DND-41 (cell line): ENCODE data around the gene SPATA12.

Source experiments
- ATAC-seq: fragments of 200-7000 bp; cut with Tn5 transposase; 3 replicates; pipeline ENCODE4 v1.9.1; 2021; ENCODE audit warnings: low read depth; ENCODE audit not compliant: insufficient read depth
- DNase-seq: peaks from one replicate; pipeline ENCODE4 v3.0.0-alpha.2; 2020
- H2AFZ ChIP-seq: 2 replicates; pipeline ENCODE4 v1.6.0; 2012; ENCODE audit warnings: low read depth, low read length
- H3K27ac ChIP-seq: 2 replicates; pipeline ENCODE4 v1.5.1; 2012; ENCODE audit warnings: low read length, inconsistent platforms
- H3K27me3 ChIP-seq: fragments of 200-600 bp; sonication (generic); 2 replicates; pipeline ENCODE4 v1.6.0; 2012; ENCODE audit warnings: low read length, mild to moderate bottlenecking, inconsistent platforms; ENCODE audit not compliant: insufficient read depth, poor library complexity
- H3K36me3 ChIP-seq: 2 replicates; pipeline ENCODE4 v1.5.1; 2012; ENCODE audit warnings: low read length, inconsistent platforms; ENCODE audit not compliant: insufficient read depth
- H3K4me1 ChIP-seq: 2 replicates; pipeline ENCODE4 v1.5.1; 2012; ENCODE audit warnings: mild to moderate bottlenecking, low read length; ENCODE audit not compliant: insufficient read depth
- H3K4me2 ChIP-seq: 2 replicates; pipeline ENCODE4 v1.6.0; 2012; ENCODE audit warnings: mild to moderate bottlenecking, moderate library complexity, low read length, inconsistent platforms; ENCODE audit not compliant: insufficient read depth
- H3K4me3 ChIP-seq, 2 experiments: fragments of 200-600 bp in 1 of 2; shearing (Covaris generic) in 1 of 2; 2 replicates each; pipeline ENCODE4 v1.5.1; 2012 to 2016; ENCODE audit warnings: inconsistent platforms in 2 of 2, low read length in 2 of 2, mild to moderate bottlenecking in 2 of 2, low read depth in 1 of 2, moderate library complexity in 1 of 2
- H3K79me2 ChIP-seq: 2 replicates; pipeline ENCODE4 v1.6.0; 2012; ENCODE audit warnings: low read length, inconsistent platforms; ENCODE audit not compliant: insufficient read depth
- H3K9ac ChIP-seq: 2 replicates; pipeline ENCODE4 v1.6.0; 2012; ENCODE audit warnings: low read depth, mild to moderate bottlenecking, inconsistent platforms, low read length, moderate library complexity
- H3K9me3 ChIP-seq: 2 replicates; pipeline ENCODE4 v1.5.1; 2012; ENCODE audit warnings: low read length, moderate library complexity, mild to moderate bottlenecking, inconsistent platforms; ENCODE audit not compliant: insufficient read depth, severe bottlenecking
- H4K20me1 ChIP-seq: 2 replicates; pipeline ENCODE4 v1.6.0; 2012; ENCODE audit warnings: low read length; ENCODE audit not compliant: insufficient read depth
- EZH2 ChIP-seq: IDR thresholded peaks from 3 replicates; pipeline ENCODE4 v1.6.1; 2012; ENCODE audit warnings: borderline replicate concordance, low read depth, mild to moderate bottlenecking, moderate library complexity, low read length, inconsistent platforms; ENCODE audit not compliant: severe bottlenecking
- TF ChIP-seq, protein P1 (sequence below): IDR thresholded peaks from 2 replicates; pipeline ENCODE4 v1.5.1; 2012; ENCODE audit warnings: borderline replicate concordance, low read length, moderate library complexity, mild to moderate bottlenecking; ENCODE audit not compliant: poor library complexity, severe bottlenecking; ENCODE audit errors: extremely low read depth

SPATA12 gene

GRCh38 chr3:57078635-57079473, 18.4 kb downstream of the SPATA12 start:
- TF ChIP-seq, protein P1, sequence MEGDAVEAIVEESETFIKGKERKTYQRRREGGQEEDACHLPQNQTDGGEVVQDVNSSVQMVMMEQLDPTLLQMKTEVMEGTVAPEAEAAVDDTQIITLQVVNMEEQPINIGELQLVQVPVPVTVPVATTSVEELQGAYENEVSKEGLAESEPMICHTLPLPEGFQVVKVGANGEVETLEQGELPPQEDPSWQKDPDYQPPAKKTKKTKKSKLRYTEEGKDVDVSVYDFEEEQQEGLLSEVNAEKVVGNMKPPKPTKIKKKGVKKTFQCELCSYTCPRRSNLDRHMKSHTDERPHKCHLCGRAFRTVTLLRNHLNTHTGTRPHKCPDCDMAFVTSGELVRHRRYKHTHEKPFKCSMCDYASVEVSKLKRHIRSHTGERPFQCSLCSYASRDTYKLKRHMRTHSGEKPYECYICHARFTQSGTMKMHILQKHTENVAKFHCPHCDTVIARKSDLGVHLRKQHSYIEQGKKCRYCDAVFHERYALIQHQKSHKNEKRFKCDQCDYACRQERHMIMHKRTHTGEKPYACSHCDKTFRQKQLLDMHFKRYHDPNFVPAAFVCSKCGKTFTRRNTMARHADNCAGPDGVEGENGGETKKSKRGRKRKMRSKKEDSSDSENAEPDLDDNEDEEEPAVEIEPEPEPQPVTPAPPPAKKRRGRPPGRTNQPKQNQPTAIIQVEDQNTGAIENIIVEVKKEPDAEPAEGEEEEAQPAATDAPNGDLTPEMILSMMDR = no peak
- 0 out of 2 replicates have a peak overlapping the region, but pooled peaks have one; percentile 21 for H3K4me2 ChIP-seq
- no peak overlapping the region for H3K27ac ChIP-seq
- peaks cover 34% of the 10 kb centered on the region for H3K27me3 ChIP-seq
- no peak overlapping the region for H2AFZ ChIP-seq
- H3K9me3 ChIP-seq = no peaks in the 10 kb centered on the region
- H4K20me1 ChIP-seq = no peaks in the 10 kb centered on the region
- no peaks in the 10 kb centered on the region for H3K4me1 ChIP-seq
- no peaks in the 10 kb centered on the region for H3K79me2 ChIP-seq
- H3K4me3 ChIP-seq = no peak overlapping the region
- no peak overlapping the region for H3K9ac ChIP-seq
- ATAC-seq (no peak), DNase-seq (no peak)
- H3K36me3 ChIP-seq = no peaks in the 10 kb centered on the region

GRCh38 chr3:57079474-57079831, 19.0 kb downstream of the SPATA12 start:
- DNase-seq (no peak), ATAC-seq (no peak)
- Histone ChIP-seq H3K27ac (no peak overlapping the region), H4K20me1 (no peaks in the 10 kb centered on the region), H3K4me2 (no peak overlapping the region), H3K9me3 (no peaks in the 10 kb centered on the region), H3K9ac (no peak overlapping the region), H2AFZ (no peak overlapping the region), H3K4me1 (no peaks in the 10 kb centered on the region), H3K36me3 (no peaks in the 10 kb centered on the region), H3K27me3 (peaks cover 34% of the 10 kb centered on the region), H3K79me2 (no peaks in the 10 kb centered on the region), H3K4me3 (no peak overlapping the region)
- TF ChIP-seq, protein P1 = no peak
- TF ChIP-seq EZH2 = no peak

DNA sequence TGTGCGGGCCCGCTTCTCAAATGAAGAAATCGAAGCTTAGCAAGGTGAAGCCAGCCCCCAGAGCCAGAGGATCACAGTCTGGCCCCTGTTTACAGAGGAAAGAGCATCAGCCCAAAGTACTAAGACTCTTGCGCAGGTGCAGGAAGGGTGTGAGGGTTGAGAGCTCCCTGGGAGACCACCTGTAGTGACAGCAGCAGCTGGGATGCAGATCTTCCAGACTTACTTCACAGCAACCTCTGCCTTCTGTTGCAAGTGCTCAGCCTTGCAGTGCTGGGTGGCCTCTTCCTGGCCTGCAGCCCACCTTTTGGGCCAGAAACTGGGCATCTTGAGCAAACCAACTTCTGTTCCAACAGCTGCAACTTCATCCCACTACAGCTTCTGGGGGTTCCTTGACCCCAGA, 19.7 kb downstream of the SPATA12 start:
- Histone ChIP-seq H3K9ac (no peak overlapping the region), H3K36me3 (no peaks in the 10 kb centered on the region), H4K20me1 (no peaks in the 10 kb centered on the region), H3K27ac (no peak overlapping the region), H3K4me3 (no peak overlapping the region), H3K27me3 (peaks cover 30% of the 10 kb centered on the region), H2AFZ (no peak overlapping the region), H3K79me2 (no peaks in the 10 kb centered on the region), H3K9me3 (no peaks in the 10 kb centered on the region), H3K4me1 (no peaks in the 10 kb centered on the region), H3K4me2 (no peak overlapping the region)
- ATAC-seq = no peak
- TF ChIP-seq EZH2 = no peak
- TF ChIP-seq, protein P1 = no peak
- no peak for DNase-seq
